Kidney (tissue), 14 donors: ENCODE results near the gene POU3F1. TPM values are rescaled to one million over a fixed set of nuclear protein-coding genes. Genes with fewer than 3 reads are reported as not detected.

Source experiments
- DNase-seq, 5 donors: peaks; one replicate each; pipeline ENCODE4 v3.0.0-alpha.2; 2013 to 2020
- FAIRE-seq: peaks from 2 replicates; lab custom pipeline; 2012; peaks lifted over from hg19 to GRCh38; lab: Jason Lieb, UNC
- H3K27ac ChIP-seq, 2 donors: one replicate each; pipeline ENCODE4 v1.7.0; 2013; ENCODE audit warnings: low read depth in 2 of 2, low read length in 2 of 2, inconsistent platforms in 1 of 2
- H3K27me3 ChIP-seq: one replicate; pipeline ENCODE4 v1.7.1; 2013; ENCODE audit warnings: low read length, inconsistent platforms; ENCODE audit not compliant: control insufficient read depth, insufficient read depth
- H3K36me3 ChIP-seq, 3 donors: one replicate each; pipeline versions ENCODE4 v1.7.0 to v1.7.1; 2013; ENCODE audit warnings: low read length in 3 of 3, control low read depth in 1 of 3, inconsistent platforms in 1 of 3; ENCODE audit not compliant: insufficient read depth in 3 of 3, control insufficient read depth in 2 of 3
- H3K4me1 ChIP-seq, 3 donors: one replicate each; pipeline versions ENCODE4 v1.7.0 to v1.7.1; 2013; ENCODE audit warnings: low read length in 3 of 3, inconsistent platforms in 1 of 3, low read depth in 1 of 3; ENCODE audit not compliant: control insufficient read depth in 2 of 3, insufficient read depth in 2 of 3
- H3K4me3 ChIP-seq, 3 donors: one replicate each; pipeline versions ENCODE4 v1.7.0 to v1.8.1; 2013; ENCODE audit warnings: low read length in 3 of 3, control low read depth in 1 of 3, inconsistent platforms in 1 of 3
- H3K9ac ChIP-seq, 3 donors: one replicate each; pipeline versions ENCODE4 v1.7.0 to v1.7.1; 2013; ENCODE audit warnings: low read length in 3 of 3, control low read depth in 1 of 3, inconsistent platforms in 1 of 3
- H3K9me3 ChIP-seq, 3 donors: one replicate each; pipeline versions ENCODE4 v1.7.0 to v1.7.1; 2013; ENCODE audit warnings: low read length in 3 of 3, control low read depth in 1 of 3, inconsistent platforms in 1 of 3; ENCODE audit not compliant: control insufficient read depth in 2 of 3, insufficient read depth in 1 of 3
- intact Hi-C: fragments of 100-400 bp; cut with DNase I; formaldehyde crosslinking; loops from one replicate; pipeline ENCODE4 v1.11.1; 2022
- polyA plus RNA-seq: library from polyadenylated mRNA; stranded (reverse); fragments of 350-450 nt; fragmentation: Illumina TruSeq; extraction: RNeasy Lipid Tissue Mini Kit (QIAGEN cat#74804); gene quantifications from one replicate; pipeline ENCODE4 v1.2.3, GENCODE V29; 2014; ENCODE audit warnings: low read depth, low replicate concordance; ENCODE audit not compliant: insufficient read depth
- total RNA-seq: library from RNA; stranded (reverse); fragmentation: NEBNext Ultra II Directional; extraction: Animal tissue kit (Norgen Biotek cat#: 25700); gene quantifications from one replicate; pipeline ENCODE4 v1.2.1, GENCODE V29; 2021
- TF ChIP-seq, protein P1 (sequence below): IDR thresholded peaks from 3 replicates; pipeline ENCODE4 v1.5.1; 2012; ENCODE audit warnings: mild to moderate bottlenecking, moderate library complexity, borderline replicate concordance; ENCODE audit not compliant: insufficient read depth; ENCODE audit errors: extremely low read depth
- donor health status: control.
- donor health status: control.
- donor health status: control.
- donor health status: control.
- donor health status: control.
- donor health status: DM: yes; HTN: yes; CAD: no.
- donor health status: Normal renal cell carcinoma (clear cell type).

POU3F1 gene
- total and polyA plus RNA-seq, 2 donors from 2014 or later = not detected

DNA sequence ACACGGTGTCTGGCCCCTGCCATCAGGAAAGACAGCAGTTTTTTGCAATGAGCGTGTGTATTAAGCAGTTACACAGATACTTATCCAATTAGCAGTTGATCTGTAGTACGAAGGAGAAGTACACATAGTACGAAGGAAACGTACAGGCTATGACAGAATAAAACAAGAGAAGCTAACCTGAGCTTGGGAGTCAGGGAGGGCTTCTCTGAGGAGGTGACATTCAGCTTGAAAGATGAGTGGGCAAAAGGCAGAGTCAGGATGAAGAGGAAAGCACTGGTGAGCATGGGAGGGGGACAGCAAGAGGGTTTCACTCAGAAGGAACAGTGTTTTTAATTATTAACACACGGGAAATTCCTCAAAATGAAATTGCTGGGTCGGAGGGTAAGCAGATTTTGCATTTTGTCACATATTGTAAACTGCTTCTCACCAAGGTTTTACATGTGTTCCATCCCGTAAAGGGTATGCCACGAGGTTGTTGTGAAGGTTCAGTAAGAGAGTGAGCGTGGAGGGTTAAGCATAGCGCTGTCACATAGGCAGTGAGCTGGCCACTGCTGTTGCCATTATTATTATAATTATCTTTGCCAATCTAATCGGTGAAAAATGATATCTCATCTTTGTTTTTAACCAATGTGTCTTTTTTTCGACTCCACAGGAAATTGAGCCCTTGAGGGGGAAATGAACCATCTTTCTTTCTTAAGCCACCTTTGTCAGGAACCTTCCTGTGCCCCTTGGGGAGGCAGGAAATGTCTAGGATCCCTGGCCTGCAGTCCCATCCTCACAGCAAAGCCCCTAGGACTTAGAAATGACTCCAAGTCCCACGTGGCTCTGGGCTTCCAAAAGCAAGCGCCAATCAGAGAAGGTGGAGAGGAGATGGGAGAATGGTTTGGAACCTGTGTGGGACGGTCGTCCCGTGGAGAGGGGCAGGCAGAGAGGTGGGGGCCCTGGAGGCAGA lies 47.3 kb upstream of the POU3F1 start:
- TF ChIP-seq, protein P1, sequence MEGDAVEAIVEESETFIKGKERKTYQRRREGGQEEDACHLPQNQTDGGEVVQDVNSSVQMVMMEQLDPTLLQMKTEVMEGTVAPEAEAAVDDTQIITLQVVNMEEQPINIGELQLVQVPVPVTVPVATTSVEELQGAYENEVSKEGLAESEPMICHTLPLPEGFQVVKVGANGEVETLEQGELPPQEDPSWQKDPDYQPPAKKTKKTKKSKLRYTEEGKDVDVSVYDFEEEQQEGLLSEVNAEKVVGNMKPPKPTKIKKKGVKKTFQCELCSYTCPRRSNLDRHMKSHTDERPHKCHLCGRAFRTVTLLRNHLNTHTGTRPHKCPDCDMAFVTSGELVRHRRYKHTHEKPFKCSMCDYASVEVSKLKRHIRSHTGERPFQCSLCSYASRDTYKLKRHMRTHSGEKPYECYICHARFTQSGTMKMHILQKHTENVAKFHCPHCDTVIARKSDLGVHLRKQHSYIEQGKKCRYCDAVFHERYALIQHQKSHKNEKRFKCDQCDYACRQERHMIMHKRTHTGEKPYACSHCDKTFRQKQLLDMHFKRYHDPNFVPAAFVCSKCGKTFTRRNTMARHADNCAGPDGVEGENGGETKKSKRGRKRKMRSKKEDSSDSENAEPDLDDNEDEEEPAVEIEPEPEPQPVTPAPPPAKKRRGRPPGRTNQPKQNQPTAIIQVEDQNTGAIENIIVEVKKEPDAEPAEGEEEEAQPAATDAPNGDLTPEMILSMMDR = no peak
- H3K27me3 ChIP-seq = no peaks in the 10 kb centered on the region
- no peak for DNase-seq
- H3K36me3 ChIP-seq = no peaks in the 10 kb centered on the region
- H3K9ac ChIP-seq = no peak overlapping the region
- peaks cover 0 to 7% (median 0%) of the 10 kb centered on the region in 3 donors for H3K4me1 ChIP-seq
- intact Hi-C loops = no loop called here
- H3K27ac ChIP-seq = no peak overlapping the region
- no peak overlapping the region for H3K4me3 ChIP-seq
- no peak for FAIRE-seq
- H3K9me3 ChIP-seq = no peaks in the 10 kb centered on the region

DNA sequence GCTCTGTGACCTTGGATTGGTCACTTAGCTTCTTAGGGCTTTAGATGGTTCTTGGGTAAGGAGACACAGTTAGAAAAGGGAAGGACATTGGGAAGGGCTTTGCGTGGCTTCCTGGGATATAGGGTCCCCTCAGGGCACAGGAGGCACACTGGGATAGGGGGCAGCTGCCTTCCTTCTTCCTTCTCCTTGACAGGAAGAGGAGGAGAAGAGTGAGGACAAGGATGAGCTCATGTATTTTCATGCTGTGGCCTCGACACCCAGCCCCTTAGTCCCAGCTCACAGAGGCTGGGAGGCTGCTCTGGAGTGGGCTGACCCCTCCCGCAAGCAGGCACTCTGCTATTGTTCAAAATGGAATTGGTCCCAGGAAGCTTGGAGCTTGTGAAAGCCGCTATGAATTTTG lies 45.7 kb upstream of the POU3F1 start:
- Histone ChIP-seq H3K4me3 (no peak overlapping the region), H3K9me3 (no peaks in the 10 kb centered on the region), H3K4me1 (peaks cover 0 to 7% (median 0%) of the 10 kb centered on the region in 3 donors), H3K27me3 (no peaks in the 10 kb centered on the region), H3K36me3 (no peaks in the 10 kb centered on the region), H3K27ac (no peak overlapping the region), H3K9ac (no peak overlapping the region)
- DNase-seq (no peak), FAIRE-seq (no peak)
- TF ChIP-seq, protein P1 = no peak
- intact Hi-C loops = no loop called here

DNA sequence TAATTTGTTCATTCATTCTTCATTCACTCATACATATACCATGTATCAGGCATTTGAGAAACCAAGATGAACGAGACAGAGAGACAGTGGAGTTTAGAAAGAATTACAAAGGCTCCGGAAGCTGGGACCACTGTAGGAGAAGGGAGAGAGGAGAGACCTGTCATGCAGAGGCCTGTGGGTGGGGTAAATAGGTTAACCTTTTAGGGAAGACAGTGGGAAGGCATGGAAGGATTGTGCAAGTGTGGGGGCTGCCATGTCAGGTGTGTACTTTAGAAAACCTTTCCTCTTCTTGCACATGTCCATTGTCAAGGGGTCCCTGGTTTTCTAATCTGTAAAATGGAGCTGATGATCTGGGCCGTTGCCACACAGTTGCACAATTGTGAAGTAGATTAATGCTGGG lies 44.2 kb upstream of the POU3F1 start:
- TF ChIP-seq, protein P1 = no peak
- DNase-seq = no peak
- Histone ChIP-seq H3K9ac (no peak overlapping the region), H3K9me3 (no peaks in the 10 kb centered on the region), H3K27ac (no peak overlapping the region), H3K4me3 (no peak overlapping the region), H3K27me3 (no peaks in the 10 kb centered on the region), H3K4me1 (peaks cover 0 to 7% (median 0%) of the 10 kb centered on the region in 3 donors), H3K36me3 (no peaks in the 10 kb centered on the region)
- FAIRE-seq = no peak
- intact Hi-C loops = no loop called here
